ENCODE measurements around the gene RAD51D. TPM values are rescaled to one million over a fixed set of nuclear protein-coding genes. Genes with fewer than 3 reads are reported as not detected.
"Not testable (repeated sequence)": the region's sequence is repeated elsewhere in the genome, so short reads cannot be mapped to it uniquely, and the experiment has no call there.

RAD51D gene
- total RNA-seq, 1 donor from 2014 or later = 12.4 TPM

- no peaks in the 10 kb centered on the region for H4K20me1 ChIP-seq (ENCODE audit: insufficient read depth, low read length)
- DNase-seq (ENCODE audit: low read depth) (no peak), FAIRE-seq (no peak)
- H3K27me3 ChIP-seq (ENCODE audit: insufficient read depth, low read length) = peaks cover 3% of the 10 kb centered on the region
- no peaks in the 10 kb centered on the region for H3K79me2 ChIP-seq (ENCODE audit: insufficient read depth, low read length)
- Mint-ChIP-seq H3K27me3 (ENCODE audit: low read depth, unreplicated experiment) (peaks cover 6% of the 10 kb centered on the region), H3K27ac (ENCODE audit: unreplicated experiment) (no peak overlapping the region), H3K4me1 (ENCODE audit: low read depth, unreplicated experiment) (no peaks in the 10 kb centered on the region), H3K9me3 (ENCODE audit: unreplicated experiment) (no peaks in the 10 kb centered on the region), H3K4me3 (ENCODE audit: unreplicated experiment) (no peak overlapping the region), H3K36me3 (ENCODE audit: low read depth, unreplicated experiment) (no peaks in the 10 kb centered on the region)
- H3K4me2 ChIP-seq (ENCODE audit: low read length) = no peak overlapping the region
- no peaks in the 10 kb centered on the region for H3K4me1 ChIP-seq (ENCODE audit: insufficient read depth, low read length)
- H3K36me3 ChIP-seq (ENCODE audit: insufficient read depth, low read length) = no peaks in the 10 kb centered on the region
- H3K9ac ChIP-seq (ENCODE audit: low read length) = no peak overlapping the region
- no peaks in the 10 kb centered on the region for H3K9me3 ChIP-seq (ENCODE audit: insufficient read depth, low read depth, low read length)
- no peak overlapping the region for H2AFZ ChIP-seq (ENCODE audit: low read depth, low read length)
- TF ChIP-seq EZH2 (IDR thresholded peaks at IDR 0.05; ENCODE audit: insufficient read depth, low read length) = no peak
- TF ChIP-seq, protein P1, sequence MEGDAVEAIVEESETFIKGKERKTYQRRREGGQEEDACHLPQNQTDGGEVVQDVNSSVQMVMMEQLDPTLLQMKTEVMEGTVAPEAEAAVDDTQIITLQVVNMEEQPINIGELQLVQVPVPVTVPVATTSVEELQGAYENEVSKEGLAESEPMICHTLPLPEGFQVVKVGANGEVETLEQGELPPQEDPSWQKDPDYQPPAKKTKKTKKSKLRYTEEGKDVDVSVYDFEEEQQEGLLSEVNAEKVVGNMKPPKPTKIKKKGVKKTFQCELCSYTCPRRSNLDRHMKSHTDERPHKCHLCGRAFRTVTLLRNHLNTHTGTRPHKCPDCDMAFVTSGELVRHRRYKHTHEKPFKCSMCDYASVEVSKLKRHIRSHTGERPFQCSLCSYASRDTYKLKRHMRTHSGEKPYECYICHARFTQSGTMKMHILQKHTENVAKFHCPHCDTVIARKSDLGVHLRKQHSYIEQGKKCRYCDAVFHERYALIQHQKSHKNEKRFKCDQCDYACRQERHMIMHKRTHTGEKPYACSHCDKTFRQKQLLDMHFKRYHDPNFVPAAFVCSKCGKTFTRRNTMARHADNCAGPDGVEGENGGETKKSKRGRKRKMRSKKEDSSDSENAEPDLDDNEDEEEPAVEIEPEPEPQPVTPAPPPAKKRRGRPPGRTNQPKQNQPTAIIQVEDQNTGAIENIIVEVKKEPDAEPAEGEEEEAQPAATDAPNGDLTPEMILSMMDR (IDR thresholded peaks at IDR 0.05; ENCODE audit: insufficient read depth, low read depth, low read length) = no peak
- H3K27ac ChIP-seq (ENCODE audit: low read depth, low read length) = no peak overlapping the region
- H3K4me3 ChIP-seq (ENCODE audit: insufficient read depth, low read depth, low read length) = no peak overlapping the region
These were observed 34.8 kb upstream of the RAD51D start for GRCh38 chr17:35154196-35155165.

DNA sequence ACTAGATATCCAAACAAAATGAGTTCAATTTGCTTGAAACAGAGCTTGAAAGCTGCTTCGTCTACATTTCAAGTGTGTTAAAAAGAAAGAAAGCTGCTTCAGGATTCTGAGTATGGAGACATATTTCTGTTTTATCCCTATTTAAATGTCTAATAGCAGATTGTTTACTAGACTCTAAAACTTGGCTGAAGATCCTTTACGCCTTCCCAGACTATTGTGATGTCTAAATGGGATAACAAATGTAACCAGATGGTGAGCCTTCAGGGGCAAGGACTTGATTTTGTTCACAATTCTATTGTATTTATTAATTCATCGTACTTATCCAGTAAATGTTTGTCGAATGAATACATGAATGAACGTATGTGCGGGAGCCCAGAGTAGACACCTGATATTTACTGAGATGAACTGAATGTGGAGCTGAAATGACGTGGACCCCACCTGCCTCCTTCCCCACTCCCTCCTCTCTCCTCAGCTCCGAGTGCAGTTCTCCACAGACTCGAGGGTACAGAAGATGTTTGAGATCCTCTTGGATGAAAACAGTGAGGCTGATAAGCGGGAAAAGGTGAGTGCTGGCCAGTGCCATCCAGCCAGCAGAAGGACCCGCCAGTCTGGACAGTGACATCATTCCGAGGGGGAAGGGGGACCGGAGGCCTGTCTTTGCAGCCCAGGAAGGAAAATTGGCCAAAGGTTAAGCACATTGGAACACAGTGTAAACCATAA lies 32.9 kb upstream of the RAD51D start:
- no peak overlapping the region for H3K4me2 ChIP-seq (ENCODE audit: low read length)
- H3K27me3 ChIP-seq (ENCODE audit: insufficient read depth, low read length) = no peaks in the 10 kb centered on the region
- H3K36me3 Mint-ChIP-seq (ENCODE audit: low read depth, unreplicated experiment) = no peaks in the 10 kb centered on the region
- no peak overlapping the region for H3K4me3 ChIP-seq (ENCODE audit: insufficient read depth, low read depth, low read length)
- H3K36me3 ChIP-seq (ENCODE audit: insufficient read depth, low read length) = no peaks in the 10 kb centered on the region
- H3K9me3 ChIP-seq (ENCODE audit: insufficient read depth, low read depth, low read length) = no peaks in the 10 kb centered on the region
- H3K27me3 Mint-ChIP-seq (ENCODE audit: low read depth, unreplicated experiment) = peaks cover 6% of the 10 kb centered on the region
- FAIRE-seq = no peak
- no peaks in the 10 kb centered on the region for H3K79me2 ChIP-seq (ENCODE audit: insufficient read depth, low read length)
- H3K9me3 Mint-ChIP-seq (ENCODE audit: unreplicated experiment) = no peaks in the 10 kb centered on the region
- H3K27ac Mint-ChIP-seq (ENCODE audit: unreplicated experiment) = no peak overlapping the region
- no peaks in the 10 kb centered on the region for H4K20me1 ChIP-seq (ENCODE audit: insufficient read depth, low read length)
- no peak for DNase-seq (ENCODE audit: low read depth)
- H2AFZ ChIP-seq (ENCODE audit: low read depth, low read length) = no peak overlapping the region
- no peak overlapping the region for H3K27ac ChIP-seq (ENCODE audit: low read depth, low read length)
- no peak for TF ChIP-seq EZH2 (IDR thresholded peaks at IDR 0.05; ENCODE audit: insufficient read depth, low read length)
- TF ChIP-seq, protein P1 (IDR thresholded peaks at IDR 0.05; ENCODE audit: insufficient read depth, low read depth, low read length) = no peak
- H3K4me1 Mint-ChIP-seq (ENCODE audit: low read depth, unreplicated experiment) = no peaks in the 10 kb centered on the region
- no peak overlapping the region for H3K4me3 Mint-ChIP-seq (ENCODE audit: unreplicated experiment)
- H3K9ac ChIP-seq (ENCODE audit: low read length) = no peak overlapping the region
- no peaks in the 10 kb centered on the region for H3K4me1 ChIP-seq (ENCODE audit: insufficient read depth, low read length)

DNA sequence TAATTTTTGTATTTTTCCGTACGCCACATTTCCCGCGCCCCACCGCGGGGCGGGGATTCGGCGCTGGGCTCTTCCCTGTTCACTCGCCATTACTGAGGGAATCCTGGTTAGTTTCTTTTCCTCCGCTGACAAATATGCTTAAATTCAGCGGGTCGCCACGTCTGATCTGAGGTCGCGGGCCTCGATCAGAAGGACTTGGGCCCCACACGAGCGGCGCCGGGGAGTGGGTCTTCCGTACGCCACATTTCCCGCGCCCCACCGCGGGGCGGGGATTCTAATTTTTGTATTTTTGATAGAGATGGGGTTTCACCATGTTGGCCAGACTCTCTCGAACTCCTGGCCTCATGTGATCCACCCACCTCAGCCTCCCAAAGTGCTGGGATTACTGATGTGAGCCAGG lies 31.4 kb upstream of the RAD51D start:
- H3K4me2 ChIP-seq (ENCODE audit: low read length); DNase-seq (ENCODE audit: low read depth); H4K20me1 ChIP-seq (ENCODE audit: insufficient read depth, low read length); H3K27ac Mint-ChIP-seq (ENCODE audit: unreplicated experiment); FAIRE-seq; H3K36me3 Mint-ChIP-seq (ENCODE audit: low read depth, unreplicated experiment); H3K4me3 ChIP-seq (ENCODE audit: insufficient read depth, low read depth, low read length); H2AFZ ChIP-seq (ENCODE audit: low read depth, low read length); H3K4me3 Mint-ChIP-seq (ENCODE audit: unreplicated experiment); H3K4me1 ChIP-seq (ENCODE audit: insufficient read depth, low read length); H3K4me1 Mint-ChIP-seq (ENCODE audit: low read depth, unreplicated experiment); H3K9me3 ChIP-seq (ENCODE audit: insufficient read depth, low read depth, low read length); H3K27ac ChIP-seq (ENCODE audit: low read depth, low read length); H3K9ac ChIP-seq (ENCODE audit: low read length); H3K27me3 ChIP-seq (ENCODE audit: insufficient read depth, low read length); H3K36me3 ChIP-seq (ENCODE audit: insufficient read depth, low read length); H3K9me3 Mint-ChIP-seq (ENCODE audit: unreplicated experiment); H3K79me2 ChIP-seq (ENCODE audit: insufficient read depth, low read length): not testable (repeated sequence)
- H3K27me3 Mint-ChIP-seq (ENCODE audit: low read depth, unreplicated experiment) = peaks cover 19% of the 10 kb centered on the region

Data from astrocyte (in vitro differentiated cells and primary cell).